HG03039 (cell line): Measurements from ENCODE around the gene RDH13.
"Not testable (repeated sequence)": the region's sequence is repeated elsewhere in the genome, so short reads cannot be mapped to it uniquely, and the experiment has no call there.

ENCODE experiments used
- ATAC-seq: cut with Tn5 transposase; IDR thresholded peaks from one replicate; pipeline ENCODE4 v1.9.1; 2021; ENCODE audit warnings: mild to moderate bottlenecking, moderate library complexity; ENCODE audit not compliant: unreplicated experiment

RDH13 gene

GRCh38 chr19:55047951-55048350 lies 15.0 kb downstream of the RDH13 start:
- ATAC-seq = no peak

- no peak for ATAC-seq
Observed at GRCh38 chr19:55046975-55047622, 15.8 kb downstream of the RDH13 start.

- no peak for ATAC-seq
Observed at GRCh38 chr19:55044771-55045716, 17.9 kb downstream of the RDH13 start.

GRCh38 chr19:55044286-55044685 lies 18.7 kb downstream of the RDH13 start:
- ATAC-seq = no peak

- no peak for ATAC-seq
Observed at GRCh38 chr19:55042688-55043087, 20.3 kb downstream of the RDH13 start.

GRCh38 chr19:55042344-55042678 lies 20.6 kb downstream of the RDH13 start:
- no peak for ATAC-seq

- no peak for ATAC-seq
Observed at GRCh38 chr19:55041627-55042343, 21.2 kb downstream of the RDH13 start.

- no peak for ATAC-seq
Observed at GRCh38 chr19:55041244-55041626, 21.7 kb downstream of the RDH13 start.

GRCh38 chr19:55040654-55041053 lies 22.3 kb downstream of the RDH13 start:
- ATAC-seq = not testable (repeated sequence)

- not testable (repeated sequence) for ATAC-seq
Observed at GRCh38 chr19:55037603-55038002, 25.3 kb downstream of the RDH13 start.

GRCh38 chr19:55036058-55036457 lies 26.9 kb downstream of the RDH13 start:
- ATAC-seq = no peak

GRCh38 chr19:55034751-55035150 lies 28.2 kb downstream of the RDH13 start:
- no peak for ATAC-seq

- not testable (repeated sequence) for ATAC-seq
Observed at GRCh38 chr19:55032976-55033643, 29.8 kb downstream of the RDH13 start.

GRCh38 chr19:55032170-55032800 lies 30.7 kb downstream of the RDH13 start:
- no peak for ATAC-seq

GRCh38 chr19:55031178-55031577 lies 31.8 kb downstream of the RDH13 start:
- no peak for ATAC-seq

GRCh38 chr19:55028757-55029156 lies 34.2 kb downstream of the RDH13 start:
- ATAC-seq = no peak

- ATAC-seq = no peak
Observed at GRCh38 chr19:55027472-55028337, 35.2 kb downstream of the RDH13 start.

GRCh38 chr19:55027140-55027471 lies 35.8 kb downstream of the RDH13 start:
- not testable (repeated sequence) for ATAC-seq

GRCh38 chr19:55024111-55024510 lies 38.8 kb downstream of the RDH13 start:
- no peak for ATAC-seq

- not testable (repeated sequence) for ATAC-seq
Observed at GRCh38 chr19:55020351-55020750, 42.6 kb downstream of the RDH13 start.
